Upper lobe of left lung (tissue), 6 donors: Measurements from ENCODE around the gene E2F1. TPM values are rescaled to one million over a fixed set of nuclear protein-coding genes. Genes with fewer than 3 reads are reported as not detected.

Experiments used
- ATAC-seq, 2 donors: fragments of 200-7000 bp; cut with Tn5 transposase; one replicate each; pipeline ENCODE4 v1.9.1; 2022; ENCODE audit warnings: mild to moderate bottlenecking in 2 of 2, moderate library complexity in 2 of 2; ENCODE audit not compliant: low FRiP score in 2 of 2
- DNase-seq, 2 donors: peaks; one replicate each; pipeline ENCODE4 v3.0.0-alpha.2; 2019 to 2020
- H3K27ac ChIP-seq, 4 donors: fragments of 200-600 bp; sonication (generic); one replicate each; pipeline ENCODE4 v1.5.1; 2016 to 2019
- H3K27me3 ChIP-seq, 4 donors: fragments of 200-600 bp; sonication (generic); one replicate each; pipeline ENCODE4 v1.5.1; 2017 to 2019
- H3K36me3 ChIP-seq, 4 donors: fragments of 200-600 bp; sonication (generic); one replicate each; pipeline ENCODE4 v1.5.1; 2016 to 2019
- H3K4me1 ChIP-seq, 4 donors: fragments of 200-600 bp; sonication (generic); one replicate each; pipeline ENCODE4 v1.5.1; 2018 to 2019
- H3K4me3 ChIP-seq, 4 donors: fragments of 200-600 bp; sonication (generic); one replicate each; pipeline ENCODE4 v1.5.1; 2017 to 2019; ENCODE audit warnings: mild to moderate bottlenecking in 2 of 4, moderate library complexity in 1 of 4
- H3K9me3 ChIP-seq, 4 donors: fragments of 200-600 bp; sonication (generic); one replicate each; pipeline ENCODE4 v1.5.1; 2018 to 2019
- EP300 ChIP-seq, 4 donors: sonication (generic); formaldehyde crosslinking; IDR thresholded peaks; one replicate each; pipeline ENCODE4 v1.5.1; 2017; ENCODE audit warnings: antibody characterized with exemption in 4 of 4, control low read depth in 2 of 4
- POLR2A ChIP-seq, 4 donors: fragments of 450-650 bp; IDR thresholded peaks; one replicate each; pipeline ENCODE4 v1.5.1; 2016 to 2017; ENCODE audit warnings: antibody characterized with exemption in 4 of 4, mild to moderate bottlenecking in 2 of 4
- POLR2AphosphoS5 ChIP-seq, 2 donors: sonication (generic); formaldehyde crosslinking; IDR thresholded peaks; one replicate each; pipeline ENCODE4 v1.5.1; 2017; ENCODE audit warnings: antibody characterized with exemption in 2 of 2
- WGBS, 2 donors: methylation state at CpG; one replicate each; pipeline ENCODE4 v1.1.5; 2017 to 2018; 5-methylcytosine and 5-hydroxymethylcytosine counted together
- total RNA-seq, 6 donors: library from RNA; depleted of rRNA in 4 of 6; stranded (reverse); fragments of >200 nt in 4 of 6; gene quantifications; one replicate each; pipeline versions ENCODE4 v1.1.0 to v1.2.1, GENCODE V29; 2016 to 2021
- TF ChIP-seq, protein P1 (sequence below), 6 experiments: fragments of 450-650 bp in 4 of 6; fragments of 200-600 bp in 2 of 6; sonication (generic) in 2 of 6; IDR thresholded peaks; one replicate each; pipeline ENCODE4 v1.5.1; 2016 to 2019; ENCODE audit warnings: antibody characterized with exemption in 6 of 6
- donor health status: DM: no; HTN: no; CAD: no; lungs with moderate emphysema.
- donor health status: DM: no; HTN: yes; CAD: no; lungs with severe emphysema.

E2F1 gene
- total RNA-seq, 6 donors from 2014 or later = 5.5 to 12.9 (median 6.8) TPM

DNA sequence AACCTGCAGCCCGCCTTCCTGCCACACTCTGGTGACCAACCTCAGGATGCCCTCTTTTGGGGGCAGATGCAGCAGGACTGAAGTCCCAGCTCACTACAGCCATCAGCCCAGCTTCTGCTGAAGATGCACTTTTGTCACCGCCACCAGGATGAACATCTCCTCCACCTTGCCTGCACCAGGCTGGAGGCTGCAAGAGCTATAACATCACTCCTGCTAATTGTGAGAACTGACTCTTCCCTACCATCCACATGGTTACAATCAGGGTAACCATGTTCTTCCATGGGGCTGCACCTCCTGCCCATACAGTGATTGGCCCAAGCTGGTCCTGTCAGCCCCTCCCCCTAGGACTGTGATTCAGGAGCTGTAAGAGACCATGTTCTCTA lies 21.4 kb downstream of the E2F1 start:
- peaks cover 0 to 8% (median 2%) of the 10 kb centered on the region in 4 donors for H3K36me3 ChIP-seq
- peaks cover 31 to 58% (median 46%) of the 10 kb centered on the region in 4 donors for H3K4me1 ChIP-seq
- ATAC-seq (no peak), DNase-seq (no peak)
- H3K4me3 ChIP-seq = no peak overlapping the region
- H3K27me3 ChIP-seq = no peaks in the 10 kb centered on the region
- no peak for TF ChIP-seq POLR2AphosphoS5 (IDR thresholded peaks at IDR 0.05)
- no peak for TF ChIP-seq EP300 (IDR thresholded peaks at IDR 0.05)
- TF ChIP-seq POLR2A (IDR thresholded peaks at IDR 0.05) = no peak
- TF ChIP-seq, protein P1, sequence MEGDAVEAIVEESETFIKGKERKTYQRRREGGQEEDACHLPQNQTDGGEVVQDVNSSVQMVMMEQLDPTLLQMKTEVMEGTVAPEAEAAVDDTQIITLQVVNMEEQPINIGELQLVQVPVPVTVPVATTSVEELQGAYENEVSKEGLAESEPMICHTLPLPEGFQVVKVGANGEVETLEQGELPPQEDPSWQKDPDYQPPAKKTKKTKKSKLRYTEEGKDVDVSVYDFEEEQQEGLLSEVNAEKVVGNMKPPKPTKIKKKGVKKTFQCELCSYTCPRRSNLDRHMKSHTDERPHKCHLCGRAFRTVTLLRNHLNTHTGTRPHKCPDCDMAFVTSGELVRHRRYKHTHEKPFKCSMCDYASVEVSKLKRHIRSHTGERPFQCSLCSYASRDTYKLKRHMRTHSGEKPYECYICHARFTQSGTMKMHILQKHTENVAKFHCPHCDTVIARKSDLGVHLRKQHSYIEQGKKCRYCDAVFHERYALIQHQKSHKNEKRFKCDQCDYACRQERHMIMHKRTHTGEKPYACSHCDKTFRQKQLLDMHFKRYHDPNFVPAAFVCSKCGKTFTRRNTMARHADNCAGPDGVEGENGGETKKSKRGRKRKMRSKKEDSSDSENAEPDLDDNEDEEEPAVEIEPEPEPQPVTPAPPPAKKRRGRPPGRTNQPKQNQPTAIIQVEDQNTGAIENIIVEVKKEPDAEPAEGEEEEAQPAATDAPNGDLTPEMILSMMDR (IDR thresholded peaks at IDR 0.05) = no peak
- peak overlapping the region in 3 of 4 donors; percentile 85 to 91 (median 91) for H3K27ac ChIP-seq
- no peaks in the 10 kb centered on the region for H3K9me3 ChIP-seq
- 92 to 100% methylated on average over 2 of the region's 2 CpGs for WGBS, 2 donors

DNA sequence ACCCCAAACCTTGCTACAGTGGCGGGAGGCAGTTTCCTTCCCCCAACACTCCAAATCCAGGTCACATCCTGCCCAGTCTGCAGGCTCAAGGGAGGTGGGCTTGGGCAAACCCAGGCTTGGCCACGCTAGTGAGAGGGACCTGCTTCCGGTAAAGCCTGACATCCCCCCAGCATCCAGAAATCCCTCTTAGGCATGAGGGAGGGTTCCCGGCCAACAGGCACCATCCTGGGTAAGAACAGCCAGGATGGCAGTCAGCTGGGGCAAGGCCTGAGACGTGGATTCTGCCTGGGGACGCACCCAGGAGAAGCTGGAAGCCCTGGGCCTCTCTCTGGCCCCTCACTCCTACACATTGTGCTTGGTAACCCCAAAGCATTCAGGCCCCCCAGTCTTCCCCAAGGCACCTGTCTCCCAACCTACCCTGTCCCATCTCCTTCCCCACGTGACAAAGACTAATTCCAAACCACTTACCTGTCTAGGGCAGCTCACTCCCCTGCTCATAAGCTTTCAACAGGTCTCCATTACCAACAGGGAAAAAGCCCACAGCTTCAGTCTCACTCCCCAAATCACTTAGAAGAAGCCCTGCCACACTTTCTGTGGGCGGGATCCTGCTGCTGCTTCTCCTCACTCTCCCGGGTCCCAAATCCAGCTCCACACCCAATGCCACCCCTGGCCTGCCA lies 22.0 kb downstream of the E2F1 start:
- peak overlapping the region; percentile 77 to 91 (median 88) for H3K27ac ChIP-seq
- no peak for ATAC-seq
- 51 to 62% methylated on average over 4 to 9 of the region's 9 CpGs for WGBS, 2 donors
- no peak for DNase-seq
- TF ChIP-seq POLR2A (IDR thresholded peaks at IDR 0.05) (no peak), POLR2AphosphoS5 (IDR thresholded peaks at IDR 0.05) (no peak), EP300 (IDR thresholded peaks at IDR 0.05) (no peak)
- TF ChIP-seq, protein P1 (IDR thresholded peaks at IDR 0.05) = no peak
- peaks cover 0 to 13% (median 7%) of the 10 kb centered on the region in 4 donors for H3K36me3 ChIP-seq
- H3K4me1 ChIP-seq = peaks cover 31 to 58% (median 46%) of the 10 kb centered on the region in 4 donors
- H3K27me3 ChIP-seq = no peaks in the 10 kb centered on the region
- no peaks in the 10 kb centered on the region for H3K9me3 ChIP-seq
- peak overlapping the region in 3 of 4 donors; percentile 56 to 72 (median 63) for H3K4me3 ChIP-seq

DNA sequence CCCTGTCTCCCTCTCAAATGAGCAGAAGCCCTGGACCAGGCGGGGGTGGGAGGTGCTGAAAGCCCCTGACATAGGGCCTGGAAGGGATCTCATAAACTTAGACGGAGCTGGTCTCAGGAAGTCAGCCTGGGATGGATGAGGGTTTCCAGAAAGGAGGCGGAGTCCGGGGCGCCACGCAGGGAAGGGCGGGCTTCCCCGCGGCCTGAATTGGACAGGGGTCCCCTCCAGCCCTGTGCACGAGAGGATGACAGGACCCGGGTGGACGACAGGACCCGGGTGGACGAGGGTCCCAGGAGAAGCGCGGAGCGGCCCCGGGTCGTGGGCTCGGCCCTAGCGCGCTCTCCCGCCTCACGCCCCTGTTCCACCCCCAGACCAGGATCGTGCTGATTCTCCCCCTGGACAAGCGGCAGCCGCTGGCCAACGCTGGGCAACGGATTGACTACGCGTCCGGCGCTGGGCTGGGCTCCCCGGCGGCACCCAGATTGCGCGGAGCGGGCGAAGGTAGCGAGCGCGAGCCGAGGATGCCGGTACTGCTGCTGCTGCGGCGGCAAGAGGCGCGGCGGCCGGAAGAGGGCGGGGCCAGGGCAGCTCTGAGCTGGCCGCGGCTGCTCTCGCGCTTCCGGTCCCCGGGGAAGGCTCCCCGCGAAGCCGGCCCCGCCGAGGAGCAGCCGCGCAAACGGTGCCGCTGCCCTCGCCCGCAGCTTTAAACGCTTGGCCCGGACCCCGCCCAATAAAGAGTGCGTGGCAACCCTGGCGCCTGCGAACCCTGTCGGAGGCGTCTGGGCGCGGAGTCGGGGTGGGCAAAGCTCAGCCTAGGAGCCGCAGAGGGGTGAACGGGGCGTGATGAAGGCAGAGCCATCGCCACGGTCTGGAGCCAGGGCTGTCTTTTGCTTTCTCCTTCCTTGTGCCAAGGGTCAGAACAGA lies 22.8 kb downstream of the E2F1 start:
- Histone ChIP-seq H3K27ac (peak overlapping the region; percentile 77 to 91 (median 88)), H3K4me3 (peak overlapping the region; percentile 56 to 77 (median 68)), H3K36me3 (peaks cover under 1 to 20% (median 12%) of the 10 kb centered on the region in 4 donors), H3K4me1 (peaks cover 31 to 54% (median 45%) of the 10 kb centered on the region in 4 donors), H3K27me3 (no peaks in the 10 kb centered on the region), H3K9me3 (no peaks in the 10 kb centered on the region)
- ATAC-seq (peak; percentile 69 to 81), DNase-seq (peak; percentile 86 to 98)
- TF ChIP-seq POLR2A (IDR thresholded peaks at IDR 0.05) (peak in 2 of 4 donors; percentile 69 to 88), POLR2AphosphoS5 (IDR thresholded peaks at IDR 0.05) (peak; percentile 65 to 66), EP300 (IDR thresholded peaks at IDR 0.05) (no peak)
- TF ChIP-seq, protein P1 (IDR thresholded peaks at IDR 0.05) = peak in 3 of 6 experiments; percentile 6 to 31 (median 30)
- WGBS, 2 donors = 1% methylated on average over 16 to 54 of the region's 84 CpGs

DNA sequence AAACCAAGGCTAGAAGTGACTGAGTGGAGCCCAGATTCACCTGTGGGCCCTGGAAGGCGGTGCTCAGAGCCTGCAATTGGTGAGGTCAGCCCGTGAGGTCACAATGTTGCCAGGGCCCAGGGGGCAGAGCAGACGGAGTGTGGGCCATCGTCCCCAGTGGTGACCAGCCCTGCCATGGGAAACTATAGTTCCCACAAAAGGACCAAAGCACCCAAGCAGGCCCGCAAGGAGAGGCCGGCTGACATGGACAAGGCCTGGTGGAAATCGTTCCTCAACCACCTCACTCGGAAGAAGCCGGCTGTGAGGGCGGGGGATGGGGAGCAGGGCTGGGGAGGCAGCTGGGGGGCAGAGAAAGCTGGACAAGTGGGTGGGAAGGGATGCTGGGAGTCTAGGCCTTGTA lies 24.0 kb downstream of the E2F1 start, which contains the start of gene C20orf144:
Gene C20orf144 (plus strand): TSS at position 156 of the 400 bp plus-strand sequence. CDS start 19 bp downstream, at position 175.
- Histone ChIP-seq H3K4me1 (peaks cover 21 to 42% (median 32%) of the 10 kb centered on the region in 4 donors), H3K27me3 (no peaks in the 10 kb centered on the region), H3K27ac (peak within 1 kb of the TSS; percentile 77 to 91 (median 88)), H3K36me3 (peaks cover 5 to 31% (median 21%) of the 10 kb centered on the region in 4 donors), H3K9me3 (no peaks in the 10 kb centered on the region), H3K4me3 (peak within 1 kb of the TSS in 3 of 4 donors; percentile 56 to 72 (median 63))
- ATAC-seq (no peak), DNase-seq (no peak)
- TF ChIP-seq EP300 (IDR thresholded peaks at IDR 0.05) = no peak
- no peak for TF ChIP-seq POLR2AphosphoS5 (IDR thresholded peaks at IDR 0.05)
- TF ChIP-seq, protein P1 (IDR thresholded peaks at IDR 0.05) = no peak
- no peak for TF ChIP-seq POLR2A (IDR thresholded peaks at IDR 0.05)
- WGBS, 2 donors = 90 to 92% methylated on average over 8 to 9 of the region's 10 CpGs
